GM23338 (cell line): Measurements from ENCODE around the gene TOM1L2.

Source experiments
- EZH2 ChIP-seq: fragments of 200-600 bp; sonication (generic); IDR thresholded peaks from one replicate; pipeline ENCODE4 v1.8.0; 2017; ENCODE audit warnings: antibody characterized with exemption, mild to moderate bottlenecking, low read depth; ENCODE audit not compliant: unreplicated experiment
- POLR2AphosphoS5 ChIP-seq: IDR thresholded peaks from 2 replicates; pipeline ENCODE4 v1.6.1; 2016; ENCODE audit warnings: antibody characterized with exemption, low read depth
- TF ChIP-seq, protein P1 (sequence below), 2 experiments: fragments of 200-600 bp in 1 of 2; sonication (generic) in 1 of 2; conservative IDR thresholded peaks; 2 replicates each; pipeline versions ENCODE4 v1.5.1 to v1.6.1; 2016 to 2017; ENCODE audit warnings: antibody characterized with exemption in 2 of 2, low read depth in 2 of 2, mild to moderate bottlenecking in 2 of 2, moderate library complexity in 1 of 2
- TF ChIP-seq, protein P2 (sequence below): IDR thresholded peaks from 2 replicates; pipeline ENCODE4 v1.6.1; 2016; ENCODE audit warnings: antibody characterized with exemption

DNA sequence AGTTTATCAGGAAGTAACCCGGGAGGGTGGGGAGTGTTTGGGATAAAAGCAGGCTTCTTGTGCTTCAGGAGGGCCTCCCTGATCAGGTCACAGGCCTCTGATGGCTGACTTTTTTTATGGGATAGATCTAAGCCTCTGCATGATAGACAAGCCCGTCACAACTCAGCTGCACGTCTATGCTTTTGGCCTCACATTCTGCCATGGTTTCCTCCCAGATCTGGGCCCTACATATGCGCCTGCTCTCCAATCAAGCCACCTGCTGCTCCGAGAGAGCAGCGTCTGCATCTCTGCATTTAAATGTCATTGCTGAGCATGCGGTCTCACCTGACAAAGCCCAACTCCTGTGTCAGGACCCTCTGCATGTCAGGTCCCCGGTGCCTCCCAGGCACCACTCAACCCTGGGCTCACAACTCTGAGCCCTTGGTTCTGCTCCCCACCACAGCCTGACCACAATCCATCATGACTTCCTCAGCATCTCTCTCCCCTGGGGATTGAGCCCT lies 90.1 kb downstream of the TOM1L2 start:
- no peak for TF ChIP-seq EZH2
- TF ChIP-seq, protein P1, sequence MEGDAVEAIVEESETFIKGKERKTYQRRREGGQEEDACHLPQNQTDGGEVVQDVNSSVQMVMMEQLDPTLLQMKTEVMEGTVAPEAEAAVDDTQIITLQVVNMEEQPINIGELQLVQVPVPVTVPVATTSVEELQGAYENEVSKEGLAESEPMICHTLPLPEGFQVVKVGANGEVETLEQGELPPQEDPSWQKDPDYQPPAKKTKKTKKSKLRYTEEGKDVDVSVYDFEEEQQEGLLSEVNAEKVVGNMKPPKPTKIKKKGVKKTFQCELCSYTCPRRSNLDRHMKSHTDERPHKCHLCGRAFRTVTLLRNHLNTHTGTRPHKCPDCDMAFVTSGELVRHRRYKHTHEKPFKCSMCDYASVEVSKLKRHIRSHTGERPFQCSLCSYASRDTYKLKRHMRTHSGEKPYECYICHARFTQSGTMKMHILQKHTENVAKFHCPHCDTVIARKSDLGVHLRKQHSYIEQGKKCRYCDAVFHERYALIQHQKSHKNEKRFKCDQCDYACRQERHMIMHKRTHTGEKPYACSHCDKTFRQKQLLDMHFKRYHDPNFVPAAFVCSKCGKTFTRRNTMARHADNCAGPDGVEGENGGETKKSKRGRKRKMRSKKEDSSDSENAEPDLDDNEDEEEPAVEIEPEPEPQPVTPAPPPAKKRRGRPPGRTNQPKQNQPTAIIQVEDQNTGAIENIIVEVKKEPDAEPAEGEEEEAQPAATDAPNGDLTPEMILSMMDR (conservative IDR thresholded peaks at IDR 0.05; ENCODE audit: low read depth in 2 of 2) = no peak
- TF ChIP-seq POLR2AphosphoS5 = no peak
- TF ChIP-seq, protein P2, sequence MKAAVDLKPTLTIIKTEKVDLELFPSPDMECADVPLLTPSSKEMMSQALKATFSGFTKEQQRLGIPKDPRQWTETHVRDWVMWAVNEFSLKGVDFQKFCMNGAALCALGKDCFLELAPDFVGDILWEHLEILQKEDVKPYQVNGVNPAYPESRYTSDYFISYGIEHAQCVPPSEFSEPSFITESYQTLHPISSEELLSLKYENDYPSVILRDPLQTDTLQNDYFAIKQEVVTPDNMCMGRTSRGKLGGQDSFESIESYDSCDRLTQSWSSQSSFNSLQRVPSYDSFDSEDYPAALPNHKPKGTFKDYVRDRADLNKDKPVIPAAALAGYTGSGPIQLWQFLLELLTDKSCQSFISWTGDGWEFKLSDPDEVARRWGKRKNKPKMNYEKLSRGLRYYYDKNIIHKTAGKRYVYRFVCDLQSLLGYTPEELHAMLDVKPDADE = no peak
